Measurements from ENCODE around the gene ELK4.

ELK4 gene

GRCh38 chr1:205569411-205570172 is 62.2 kb downstream of the ELK4 start:
- DNase-seq (ENCODE audit: extremely low read depth in 1 of 2, low read depth in 1 of 2) = no peak

- DNase-seq (ENCODE audit: extremely low read depth in 1 of 2, low read depth in 1 of 2) = no peak
Measured at GRCh38 chr1:205568469-205569361, 63.1 kb downstream of the ELK4 start.

- DNase-seq (ENCODE audit: extremely low read depth in 1 of 2, low read depth in 1 of 2) = no peak
Measured at GRCh38 chr1:205568135-205568468, 63.7 kb downstream of the ELK4 start.

- no peak for DNase-seq (ENCODE audit: extremely low read depth in 1 of 2, low read depth in 1 of 2)
Measured at GRCh38 chr1:205567716-205568115, 64.1 kb downstream of the ELK4 start.

GRCh38 chr1:205565799-205566198 is 66.0 kb downstream of the ELK4 start:
- no peak for DNase-seq (ENCODE audit: extremely low read depth in 1 of 2, low read depth in 1 of 2)

- DNase-seq (ENCODE audit: extremely low read depth in 1 of 2, low read depth in 1 of 2) = no peak
Measured at GRCh38 chr1:205563927-205564441, 67.8 kb downstream of the ELK4 start.

GRCh38 chr1:205561501-205562203 is 70.2 kb downstream of the ELK4 start:
- no peak for DNase-seq (ENCODE audit: extremely low read depth in 1 of 2, low read depth in 1 of 2)

Data from activated CD8-positive, alpha-beta memory T cell treated with anti-CD3 and anti-CD28 coated beads for 1 hour (primary cell).